Activated CD8-positive, alpha-beta memory T cell treated with anti-CD3 and anti-CD28 coated beads for 4 hours (primary cell): ENCODE measurements around the gene TMUB1.

Source experiments
- DNase-seq, 2 donors: peaks; one replicate each; pipeline ENCODE4 v3.0.0-alpha.2; 2020; ENCODE audit warnings: low read depth in 2 of 2

The TMUB1 gene

GRCh38 chr7:151104411-151105235 lies 21.3 kb upstream of the TMUB1 start:
- DNase-seq = no peak

- DNase-seq = no peak
Measured at GRCh38 chr7:151103973-151104372, 20.7 kb upstream of the TMUB1 start.

GRCh38 chr7:151102991-151103390 lies 19.7 kb upstream of the TMUB1 start:
- DNase-seq = no peak

- no peak for DNase-seq
Measured at GRCh38 chr7:151101621-151102396, 18.5 kb upstream of the TMUB1 start.

GRCh38 chr7:151100921-151101320 lies 17.6 kb upstream of the TMUB1 start:
- no peak for DNase-seq

- no peak for DNase-seq
Measured at GRCh38 chr7:151099486-151100211, 16.4 kb upstream of the TMUB1 start.

GRCh38 chr7:151095828-151096475 lies 12.7 kb upstream of the TMUB1 start:
- no peak for DNase-seq

- DNase-seq = no peak
Measured at GRCh38 chr7:151095123-151095797, 12.0 kb upstream of the TMUB1 start.

GRCh38 chr7:151094675-151095074 lies 11.4 kb upstream of the TMUB1 start:
- no peak for DNase-seq

GRCh38 chr7:151093748-151094147 lies 10.5 kb upstream of the TMUB1 start:
- DNase-seq = no peak

- DNase-seq = no peak
Measured at GRCh38 chr7:151091988-151092387, 8.7 kb upstream of the TMUB1 start.

- no peak for DNase-seq
Measured at GRCh38 chr7:151091431-151091830, 8.1 kb upstream of the TMUB1 start.

- no peak for DNase-seq
Measured at GRCh38 chr7:151091003-151091402, 7.7 kb upstream of the TMUB1 start.

GRCh38 chr7:151089893-151090730 lies 6.8 kb upstream of the TMUB1 start:
- no peak for DNase-seq

GRCh38 chr7:151088856-151089699 lies 5.8 kb upstream of the TMUB1 start:
- no peak for DNase-seq

- DNase-seq = no peak
Measured at GRCh38 chr7:151088019-151088855, 4.9 kb upstream of the TMUB1 start.

GRCh38 chr7:151087245-151088018 lies 4.1 kb upstream of the TMUB1 start:
- DNase-seq = no peak

- DNase-seq = no peak
Measured at GRCh38 chr7:151086802-151087244, 3.5 kb upstream of the TMUB1 start.
